MM.1S (cell line): ENCODE data around the gene ZNF205.

Source experiments
- EZH2 ChIP-seq: fragments of 300-600 bp; sonication (generic); optimal IDR thresholded peaks from 2 replicates; pipeline ENCODE3; 2017; ENCODE audit warnings: low read depth, mild to moderate bottlenecking, antibody characterized with exemption, low read length, mixed read lengths
- EZH2phosphoT487 ChIP-seq: fragments of 300-600 bp; sonication (generic); IDR thresholded peaks from 2 replicates; pipeline ENCODE4 v1.6.1; 2018; ENCODE audit warnings: antibody characterized with exemption, low read length
- TF ChIP-seq, protein P1 (sequence below): fragments of 300-600 bp; sonication (generic); IDR thresholded peaks from 2 replicates; pipeline ENCODE4 v1.5.1; 2016; ENCODE audit warnings: antibody characterized with exemption, low read length, mixed read lengths

DNA sequence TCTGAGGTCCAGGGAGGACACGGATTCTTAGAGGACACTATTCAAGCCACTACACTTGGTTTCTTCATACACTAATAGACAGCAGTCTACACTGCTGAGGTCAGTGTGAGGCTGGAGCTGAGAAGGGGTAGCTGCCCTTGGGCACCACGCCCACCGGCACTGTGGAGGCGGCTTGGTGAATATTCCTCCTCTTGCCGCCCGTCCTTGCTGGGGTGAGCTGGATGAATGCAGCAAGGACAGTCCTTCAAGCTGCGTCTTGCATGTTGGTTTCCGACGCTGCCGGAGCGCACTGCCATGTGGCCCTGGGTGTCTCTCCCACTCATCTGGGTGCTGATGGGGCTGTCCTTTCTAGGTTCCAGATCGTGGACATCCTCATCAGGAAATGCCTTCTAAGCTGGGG is 2.6 kb downstream of the ZNF205 start:
- TF ChIP-seq, protein P1, sequence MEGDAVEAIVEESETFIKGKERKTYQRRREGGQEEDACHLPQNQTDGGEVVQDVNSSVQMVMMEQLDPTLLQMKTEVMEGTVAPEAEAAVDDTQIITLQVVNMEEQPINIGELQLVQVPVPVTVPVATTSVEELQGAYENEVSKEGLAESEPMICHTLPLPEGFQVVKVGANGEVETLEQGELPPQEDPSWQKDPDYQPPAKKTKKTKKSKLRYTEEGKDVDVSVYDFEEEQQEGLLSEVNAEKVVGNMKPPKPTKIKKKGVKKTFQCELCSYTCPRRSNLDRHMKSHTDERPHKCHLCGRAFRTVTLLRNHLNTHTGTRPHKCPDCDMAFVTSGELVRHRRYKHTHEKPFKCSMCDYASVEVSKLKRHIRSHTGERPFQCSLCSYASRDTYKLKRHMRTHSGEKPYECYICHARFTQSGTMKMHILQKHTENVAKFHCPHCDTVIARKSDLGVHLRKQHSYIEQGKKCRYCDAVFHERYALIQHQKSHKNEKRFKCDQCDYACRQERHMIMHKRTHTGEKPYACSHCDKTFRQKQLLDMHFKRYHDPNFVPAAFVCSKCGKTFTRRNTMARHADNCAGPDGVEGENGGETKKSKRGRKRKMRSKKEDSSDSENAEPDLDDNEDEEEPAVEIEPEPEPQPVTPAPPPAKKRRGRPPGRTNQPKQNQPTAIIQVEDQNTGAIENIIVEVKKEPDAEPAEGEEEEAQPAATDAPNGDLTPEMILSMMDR = no peak
- TF ChIP-seq EZH2 (no peak), EZH2phosphoT487 (no peak)
